Kidney (tissue), 14 donors: ENCODE data around the gene CKAP5. TPM values are rescaled to one million over a fixed set of nuclear protein-coding genes. Genes with fewer than 3 reads are reported as not detected.

Experiments used
- DNase-seq, 5 donors: peaks; one replicate each; pipeline ENCODE4 v3.0.0-alpha.2; 2013 to 2020
- FAIRE-seq: peaks from 2 replicates; lab custom pipeline; 2012; peaks lifted over from hg19 to GRCh38; lab: Jason Lieb, UNC
- H3K27ac ChIP-seq, 2 donors: one replicate each; pipeline ENCODE4 v1.7.0; 2013; ENCODE audit warnings: low read depth in 2 of 2, low read length in 2 of 2, inconsistent platforms in 1 of 2
- H3K27me3 ChIP-seq: one replicate; pipeline ENCODE4 v1.7.1; 2013; ENCODE audit warnings: low read length, inconsistent platforms; ENCODE audit not compliant: control insufficient read depth, insufficient read depth
- H3K36me3 ChIP-seq, 3 donors: one replicate each; pipeline versions ENCODE4 v1.7.0 to v1.7.1; 2013; ENCODE audit warnings: low read length in 3 of 3, control low read depth in 1 of 3, inconsistent platforms in 1 of 3; ENCODE audit not compliant: insufficient read depth in 3 of 3, control insufficient read depth in 2 of 3
- H3K4me1 ChIP-seq, 3 donors: one replicate each; pipeline versions ENCODE4 v1.7.0 to v1.7.1; 2013; ENCODE audit warnings: low read length in 3 of 3, inconsistent platforms in 1 of 3, low read depth in 1 of 3; ENCODE audit not compliant: control insufficient read depth in 2 of 3, insufficient read depth in 2 of 3
- H3K4me3 ChIP-seq, 3 donors: one replicate each; pipeline versions ENCODE4 v1.7.0 to v1.8.1; 2013; ENCODE audit warnings: low read length in 3 of 3, control low read depth in 1 of 3, inconsistent platforms in 1 of 3
- H3K9ac ChIP-seq, 3 donors: one replicate each; pipeline versions ENCODE4 v1.7.0 to v1.7.1; 2013; ENCODE audit warnings: low read length in 3 of 3, control low read depth in 1 of 3, inconsistent platforms in 1 of 3
- H3K9me3 ChIP-seq, 3 donors: one replicate each; pipeline versions ENCODE4 v1.7.0 to v1.7.1; 2013; ENCODE audit warnings: low read length in 3 of 3, control low read depth in 1 of 3, inconsistent platforms in 1 of 3; ENCODE audit not compliant: control insufficient read depth in 2 of 3, insufficient read depth in 1 of 3
- intact Hi-C: fragments of 100-400 bp; cut with DNase I; formaldehyde crosslinking; loops from one replicate; pipeline ENCODE4 v1.11.1; 2022
- polyA plus RNA-seq: library from polyadenylated mRNA; stranded (reverse); fragments of 350-450 nt; fragmentation: Illumina TruSeq; extraction: RNeasy Lipid Tissue Mini Kit (QIAGEN cat#74804); gene quantifications from one replicate; pipeline ENCODE4 v1.2.3, GENCODE V29; 2014; ENCODE audit warnings: low read depth, low replicate concordance; ENCODE audit not compliant: insufficient read depth
- total RNA-seq: library from RNA; stranded (reverse); fragmentation: NEBNext Ultra II Directional; extraction: Animal tissue kit (Norgen Biotek cat#: 25700); gene quantifications from one replicate; pipeline ENCODE4 v1.2.1, GENCODE V29; 2021
- TF ChIP-seq, protein P1 (sequence below): IDR thresholded peaks from 3 replicates; pipeline ENCODE4 v1.5.1; 2012; ENCODE audit warnings: mild to moderate bottlenecking, moderate library complexity, borderline replicate concordance; ENCODE audit not compliant: insufficient read depth; ENCODE audit errors: extremely low read depth
- donor health status: control.
- donor health status: control.
- donor health status: control.
- donor health status: control.
- donor health status: control.
- donor health status: DM: yes; HTN: yes; CAD: no.
- donor health status: Normal renal cell carcinoma (clear cell type).

Gene CKAP5
- total and polyA plus RNA-seq, 2 donors from 2014 or later = 10.8 to 51.9 TPM

- peaks cover 2 to 12% (median 2%) of the 10 kb centered on the region in 3 donors for H3K36me3 ChIP-seq
Observed at GRCh38 chr11:46874586-46874985, 28.5 kb upstream of the CKAP5 start.

GRCh38 chr11:46868912-46869311, 22.8 kb upstream of the CKAP5 start:
- H3K27ac ChIP-seq = no peak overlapping the region
- DNase-seq = no peak
- peaks cover 0 to 6% (median 2%) of the 10 kb centered on the region in 3 donors for H3K36me3 ChIP-seq

More at GRCh38 chr11:46874586-46874985, 28.5 kb upstream of the CKAP5 start:
- no peak overlapping the region for H3K4me3 ChIP-seq
- H3K4me1 ChIP-seq = no peaks in the 10 kb centered on the region
- no peak overlapping the region for H3K9ac ChIP-seq
- no peaks in the 10 kb centered on the region for H3K27me3 ChIP-seq
- FAIRE-seq (no peak), DNase-seq (no peak)
- intact Hi-C loops = no loop called here
- TF ChIP-seq, protein P1, sequence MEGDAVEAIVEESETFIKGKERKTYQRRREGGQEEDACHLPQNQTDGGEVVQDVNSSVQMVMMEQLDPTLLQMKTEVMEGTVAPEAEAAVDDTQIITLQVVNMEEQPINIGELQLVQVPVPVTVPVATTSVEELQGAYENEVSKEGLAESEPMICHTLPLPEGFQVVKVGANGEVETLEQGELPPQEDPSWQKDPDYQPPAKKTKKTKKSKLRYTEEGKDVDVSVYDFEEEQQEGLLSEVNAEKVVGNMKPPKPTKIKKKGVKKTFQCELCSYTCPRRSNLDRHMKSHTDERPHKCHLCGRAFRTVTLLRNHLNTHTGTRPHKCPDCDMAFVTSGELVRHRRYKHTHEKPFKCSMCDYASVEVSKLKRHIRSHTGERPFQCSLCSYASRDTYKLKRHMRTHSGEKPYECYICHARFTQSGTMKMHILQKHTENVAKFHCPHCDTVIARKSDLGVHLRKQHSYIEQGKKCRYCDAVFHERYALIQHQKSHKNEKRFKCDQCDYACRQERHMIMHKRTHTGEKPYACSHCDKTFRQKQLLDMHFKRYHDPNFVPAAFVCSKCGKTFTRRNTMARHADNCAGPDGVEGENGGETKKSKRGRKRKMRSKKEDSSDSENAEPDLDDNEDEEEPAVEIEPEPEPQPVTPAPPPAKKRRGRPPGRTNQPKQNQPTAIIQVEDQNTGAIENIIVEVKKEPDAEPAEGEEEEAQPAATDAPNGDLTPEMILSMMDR = no peak
- no peak overlapping the region for H3K27ac ChIP-seq
- no peaks in the 10 kb centered on the region for H3K9me3 ChIP-seq

GRCh38 chr11:46865340-46865739, 19.3 kb upstream of the CKAP5 start:
- intact Hi-C loops = no loop called here
- Histone ChIP-seq H3K4me1 (no peaks in the 10 kb centered on the region), H3K27me3 (no peaks in the 10 kb centered on the region), H3K36me3 (peaks cover 0 to 3% (median 0%) of the 10 kb centered on the region in 3 donors), H3K4me3 (no peak overlapping the region), H3K27ac (no peak overlapping the region), H3K9ac (no peak overlapping the region), H3K9me3 (no peaks in the 10 kb centered on the region)
- FAIRE-seq (no peak), DNase-seq (no peak)
- TF ChIP-seq, protein P1 = no peak

More at GRCh38 chr11:46868912-46869311, 22.8 kb upstream of the CKAP5 start:
- no peaks in the 10 kb centered on the region for H3K9me3 ChIP-seq
- no peaks in the 10 kb centered on the region for H3K27me3 ChIP-seq
- TF ChIP-seq, protein P1 = no peak
- H3K4me1 ChIP-seq = no peaks in the 10 kb centered on the region
- FAIRE-seq = no peak
- H3K9ac ChIP-seq = no peak overlapping the region
- intact Hi-C loops = no loop called here
- no peak overlapping the region for H3K4me3 ChIP-seq

- no peak overlapping the region for H3K4me3 ChIP-seq
- no peaks in the 10 kb centered on the region for H3K27me3 ChIP-seq
- no peak overlapping the region for H3K27ac ChIP-seq
- H3K36me3 ChIP-seq = peaks cover 0 to 3% (median 0%) of the 10 kb centered on the region in 3 donors
- intact Hi-C loops = no loop called here
- H3K9ac ChIP-seq = no peak overlapping the region
- H3K9me3 ChIP-seq = no peaks in the 10 kb centered on the region
- no peaks in the 10 kb centered on the region for H3K4me1 ChIP-seq
- no peak for DNase-seq
- no peak for FAIRE-seq
- TF ChIP-seq, protein P1 = no peak
Observed at GRCh38 chr11:46860218-46860617, 14.1 kb upstream of the CKAP5 start.
